Kidney (tissue), 14 donors: Measurements from ENCODE around the gene INIP. TPM values are rescaled to one million over a fixed set of nuclear protein-coding genes. Genes with fewer than 3 reads are reported as not detected.

ENCODE experiments used
- DNase-seq, 5 donors: peaks; one replicate each; pipeline ENCODE4 v3.0.0-alpha.2; 2013 to 2020
- FAIRE-seq: peaks from 2 replicates; lab custom pipeline; 2012; peaks lifted over from hg19 to GRCh38; lab: Jason Lieb, UNC
- H3K27ac ChIP-seq, 2 donors: one replicate each; pipeline ENCODE4 v1.7.0; 2013; ENCODE audit warnings: low read depth in 2 of 2, low read length in 2 of 2, inconsistent platforms in 1 of 2
- H3K27me3 ChIP-seq: one replicate; pipeline ENCODE4 v1.7.1; 2013; ENCODE audit warnings: low read length, inconsistent platforms; ENCODE audit not compliant: control insufficient read depth, insufficient read depth
- H3K36me3 ChIP-seq, 3 donors: one replicate each; pipeline versions ENCODE4 v1.7.0 to v1.7.1; 2013; ENCODE audit warnings: low read length in 3 of 3, control low read depth in 1 of 3, inconsistent platforms in 1 of 3; ENCODE audit not compliant: insufficient read depth in 3 of 3, control insufficient read depth in 2 of 3
- H3K4me1 ChIP-seq, 3 donors: one replicate each; pipeline versions ENCODE4 v1.7.0 to v1.7.1; 2013; ENCODE audit warnings: low read length in 3 of 3, inconsistent platforms in 1 of 3, low read depth in 1 of 3; ENCODE audit not compliant: control insufficient read depth in 2 of 3, insufficient read depth in 2 of 3
- H3K4me3 ChIP-seq, 3 donors: one replicate each; pipeline versions ENCODE4 v1.7.0 to v1.8.1; 2013; ENCODE audit warnings: low read length in 3 of 3, control low read depth in 1 of 3, inconsistent platforms in 1 of 3
- H3K9ac ChIP-seq, 3 donors: one replicate each; pipeline versions ENCODE4 v1.7.0 to v1.7.1; 2013; ENCODE audit warnings: low read length in 3 of 3, control low read depth in 1 of 3, inconsistent platforms in 1 of 3
- H3K9me3 ChIP-seq, 3 donors: one replicate each; pipeline versions ENCODE4 v1.7.0 to v1.7.1; 2013; ENCODE audit warnings: low read length in 3 of 3, control low read depth in 1 of 3, inconsistent platforms in 1 of 3; ENCODE audit not compliant: control insufficient read depth in 2 of 3, insufficient read depth in 1 of 3
- CTCF ChIP-seq: IDR thresholded peaks from 3 replicates; pipeline ENCODE4 v1.5.1; 2012; ENCODE audit warnings: mild to moderate bottlenecking, moderate library complexity, borderline replicate concordance; ENCODE audit not compliant: insufficient read depth; ENCODE audit errors: extremely low read depth
- intact Hi-C: fragments of 100-400 bp; cut with DNase I; formaldehyde crosslinking; loops from one replicate; pipeline ENCODE4 v1.11.1; 2022
- polyA plus RNA-seq: library from polyadenylated mRNA; stranded (reverse); fragments of 350-450 nt; fragmentation: Illumina TruSeq; extraction: RNeasy Lipid Tissue Mini Kit (QIAGEN cat#74804); gene quantifications from one replicate; pipeline ENCODE4 v1.2.3, GENCODE V29; 2014; ENCODE audit warnings: low read depth, low replicate concordance; ENCODE audit not compliant: insufficient read depth
- total RNA-seq: library from RNA; stranded (reverse); fragmentation: NEBNext Ultra II Directional; extraction: Animal tissue kit (Norgen Biotek cat#: 25700); gene quantifications from one replicate; pipeline ENCODE4 v1.2.1, GENCODE V29; 2021
- donor health status: control.
- donor health status: control.
- donor health status: control.
- donor health status: control.
- donor health status: control.
- donor health status: DM: yes; HTN: yes; CAD: no.
- donor health status: Normal renal cell carcinoma (clear cell type).

Gene INIP
- total and polyA plus RNA-seq, 2 donors from 2014 or later, result 14.5 to 25.7 TPM

- Histone ChIP-seq H3K9me3 (no peaks in the 10 kb centered on the region), H3K9ac (peak within 1 kb of the TSS; percentile 34 to 87 (median 81)), H3K36me3 (no peaks in the 10 kb centered on the region), H3K27ac (peak within 1 kb of the TSS; percentile 87 to 89), H3K4me3 (peak within 1 kb of the TSS; percentile 75 to 94 (median 84)), H3K27me3 (no peaks in the 10 kb centered on the region), H3K4me1 (peaks cover 0 to 21% (median 8%) of the 10 kb centered on the region in 3 donors)
- TF ChIP-seq CTCF, result peak; percentile 6
- FAIRE-seq (no peak), DNase-seq (peak; percentile 92 to 97 (median 95))
- intact Hi-C loops, result no loop called here
These were observed 32.3 kb upstream of the INIP start, which contains the start of gene SNX30 for GRCh38 chr9:112750016-112750763. SNX30 (plus strand) TSS chr9:112750760; CDS start chr9:112751002, 242 bp downstream.

- no peak overlapping the region for H3K9ac ChIP-seq
- no peaks in the 10 kb centered on the region for H3K36me3 ChIP-seq
- no peaks in the 10 kb centered on the region for H3K27me3 ChIP-seq
- H3K4me3 ChIP-seq, result no peak overlapping the region
- TF ChIP-seq CTCF, result no peak
- FAIRE-seq (no peak), DNase-seq (no peak)
- H3K4me1 ChIP-seq, result peaks cover 0 to 11% (median 4%) of the 10 kb centered on the region in 3 donors
- H3K9me3 ChIP-seq, result no peaks in the 10 kb centered on the region
- intact Hi-C loops, result no loop called here
- H3K27ac ChIP-seq, result no peak overlapping the region
These were observed 29.2 kb upstream of the INIP start for GRCh38 chr9:112747094-112747493.

- FAIRE-seq, result no peak
- H3K9ac ChIP-seq, result no peak overlapping the region
- H3K27me3 ChIP-seq, result no peaks in the 10 kb centered on the region
- no peak for TF ChIP-seq CTCF
- no peaks in the 10 kb centered on the region for H3K36me3 ChIP-seq
- intact Hi-C loops, result no loop called here
- H3K4me1 ChIP-seq, result no peaks in the 10 kb centered on the region
- no peaks in the 10 kb centered on the region for H3K9me3 ChIP-seq
- no peak overlapping the region for H3K27ac ChIP-seq
- no peak overlapping the region for H3K4me3 ChIP-seq
- no peak for DNase-seq
These were observed 26.3 kb upstream of the INIP start for GRCh38 chr9:112744177-112744576.
